Erythroblast (primary cell): Measurements from ENCODE around the gene SIX2.

ENCODE experiments used
- DNase-seq, 2 experiments: peaks; one replicate each; lab custom pipeline; 2025; lab: John Stamatoyannopoulos, UW
- GATA1 ChIP-seq: IDR thresholded peaks from 2 replicates; pipeline ENCODE4 v1.6.1; 2011; ENCODE audit warnings: low read depth, mild to moderate bottlenecking, control low read depth, low read length, moderate library complexity
- POLR2A ChIP-seq: IDR thresholded peaks from 2 replicates; pipeline ENCODE4 v1.6.1; 2011; ENCODE audit warnings: mild to moderate bottlenecking, low read length

Gene SIX2

GRCh38 chr2:45002686-45003085, 6.6 kb downstream of the SIX2 start:
- DNase-seq, result no peak
- TF ChIP-seq POLR2A (no peak), GATA1 (no peak)

GRCh38 chr2:45001869-45002385, 7.3 kb downstream of the SIX2 start:
- TF ChIP-seq POLR2A, result no peak
- no peak for DNase-seq

GRCh38 chr2:45000921-45001868, 8.1 kb downstream of the SIX2 start:
- TF ChIP-seq POLR2A, result no peak
- DNase-seq, result no peak

- DNase-seq, result no peak
- TF ChIP-seq POLR2A (no peak), GATA1 (no peak)
Measured at GRCh38 chr2:45000341-45000901, 8.8 kb downstream of the SIX2 start.

GRCh38 chr2:44999540-44999939, 9.7 kb downstream of the SIX2 start:
- TF ChIP-seq GATA1 (no peak), POLR2A (no peak)
- no peak for DNase-seq

GRCh38 chr2:44997963-44998362, 11.3 kb downstream of the SIX2 start:
- no peak for TF ChIP-seq POLR2A
- no peak for TF ChIP-seq GATA1
- DNase-seq, result no peak

- DNase-seq, result no peak
- TF ChIP-seq POLR2A, result no peak
- no peak for TF ChIP-seq GATA1
Measured at GRCh38 chr2:44996356-44996755, 12.9 kb downstream of the SIX2 start.

GRCh38 chr2:44994377-44994776, 14.9 kb downstream of the SIX2 start:
- TF ChIP-seq POLR2A (no peak), GATA1 (no peak)
- DNase-seq, result no peak

GRCh38 chr2:44989176-44989575, 20.1 kb downstream of the SIX2 start:
- no peak for TF ChIP-seq POLR2A
- TF ChIP-seq GATA1, result no peak

GRCh38 chr2:44983836-44984604, 25.2 kb downstream of the SIX2 start:
- TF ChIP-seq GATA1 (no peak), POLR2A (no peak)

More at GRCh38 chr2:44989176-44989575, 20.1 kb downstream of the SIX2 start:
- no peak for DNase-seq

GRCh38 chr2:44981714-44982108, 27.5 kb downstream of the SIX2 start:
- no peak for TF ChIP-seq GATA1
- no peak for TF ChIP-seq POLR2A
- peak; percentile 62 to 81 for DNase-seq

More at GRCh38 chr2:44983836-44984604, 25.2 kb downstream of the SIX2 start:
- no peak for DNase-seq

- no peak for TF ChIP-seq GATA1
- TF ChIP-seq POLR2A, result no peak
- DNase-seq, result no peak
Measured at GRCh38 chr2:44980751-44981713, 28.2 kb downstream of the SIX2 start.
